Keratinocyte (primary cell): ENCODE results near the gene TBCA. TPM values are rescaled to one million over a fixed set of nuclear protein-coding genes. Genes with fewer than 3 reads are reported as not detected.

Source experiments
- DNase-seq: peaks from one replicate; pipeline ENCODE4 v3.0.0-alpha.2; 2011; ENCODE audit warnings: low read depth, missing footprints, low spot score
- FAIRE-seq: peaks from 2 replicates; lab custom pipeline; 2011; peaks lifted over from hg19 to GRCh38; lab: Jason Lieb, UNC
- H2AFZ ChIP-seq: 2 replicates; pipeline ENCODE4 v1.6.0; 2012; ENCODE audit warnings: low read length, control low read depth, inconsistent platforms; ENCODE audit not compliant: control insufficient read depth
- H3K27ac ChIP-seq: 2 replicates; pipeline ENCODE4 v1.5.1; 2011; ENCODE audit warnings: low read length; ENCODE audit not compliant: control insufficient read depth, insufficient read depth
- H3K27me3 ChIP-seq: 3 replicates; pipeline ENCODE4 v1.6.0; 2011; ENCODE audit warnings: low read length; ENCODE audit not compliant: control insufficient read depth, insufficient read depth; ENCODE audit errors: extremely low read depth
- H3K36me3 ChIP-seq, 2 experiments: 2 replicates in 1 of 2; 3 replicates in 1 of 2; pipeline ENCODE4 v1.5.1; 2011; ENCODE audit warnings: low read length in 2 of 2, mild to moderate bottlenecking in 1 of 2; ENCODE audit not compliant: control insufficient read depth in 2 of 2, insufficient read depth in 2 of 2; ENCODE audit errors: extremely low read depth in 1 of 2
- H3K4me1 ChIP-seq: 3 replicates; pipeline ENCODE4 v1.5.1; 2011; ENCODE audit warnings: low read length; ENCODE audit not compliant: control insufficient read depth, insufficient read depth; ENCODE audit errors: extremely low read depth
- H3K4me2 ChIP-seq: 3 replicates; pipeline ENCODE4 v1.6.0; 2011; ENCODE audit warnings: low read depth, low read length; ENCODE audit not compliant: control insufficient read depth, insufficient read depth; ENCODE audit errors: extremely low read depth
- H3K4me3 ChIP-seq, 3 experiments: fragments of 200-600 bp in 1 of 3; sonication (generic) in 1 of 3; 2 replicates in 2 of 3; 3 replicates in 1 of 3; pipeline ENCODE4 v1.5.1; 2011 to 2016; ENCODE audit warnings: low read length in 3 of 3, mild to moderate bottlenecking in 3 of 3, control low read depth in 2 of 3, inconsistent platforms in 1 of 3, low read depth in 1 of 3, mixed read lengths in 1 of 3, mixed run types in 1 of 3, moderate library complexity in 1 of 3; ENCODE audit not compliant: control insufficient read depth in 2 of 3, insufficient read depth in 2 of 3; ENCODE audit errors: extremely low read depth in 1 of 3
- H3K79me2 ChIP-seq: 2 replicates; pipeline ENCODE4 v1.6.0; 2012; ENCODE audit warnings: low read length; ENCODE audit not compliant: control insufficient read depth, insufficient read depth
- H3K9ac ChIP-seq: 3 replicates; pipeline ENCODE4 v1.6.0; 2011; ENCODE audit warnings: low read length; ENCODE audit not compliant: control insufficient read depth, insufficient read depth; ENCODE audit errors: extremely low read depth
- H3K9me1 ChIP-seq: 3 replicates; pipeline ENCODE4 v1.6.0; 2011; ENCODE audit warnings: low read length; ENCODE audit not compliant: control insufficient read depth, insufficient read depth; ENCODE audit errors: extremely low read depth
- H3K9me3 ChIP-seq: 2 replicates; pipeline ENCODE4 v1.5.1; 2012; ENCODE audit warnings: low read depth, low read length; ENCODE audit not compliant: control insufficient read depth
- H4K20me1 ChIP-seq: 3 replicates; pipeline ENCODE4 v1.6.0; 2011; ENCODE audit warnings: low read length; ENCODE audit not compliant: control insufficient read depth, insufficient read depth; ENCODE audit errors: extremely low read depth
- EZH2 ChIP-seq: IDR thresholded peaks from one replicate; pipeline ENCODE4 v1.6.1; 2012; ENCODE audit warnings: inconsistent platforms, mild to moderate bottlenecking, low read length, moderate library complexity
- dilution Hi-C: fragments of 300-500 bp; cut with MboI; formaldehyde crosslinking; loops from one replicate; pipeline ENCODE4 v1.7.0; 2020; ENCODE audit warnings: low sequenced_read_pairs; ENCODE audit not compliant: extremely low pct_ligation_motif_present
- polyA plus RNA-seq, 5 experiments: library from polyadenylated mRNA; depleted of rRNA in 3 of 5; stranded (reverse) in 3 of 5; stranded (forward) in 1 of 5; unstranded in 1 of 5; fragments of >200 nt; gene quantifications; 1 replicate in 1 of 5; 2 replicates in 3 of 5; 3 replicates in 1 of 5; pipeline versions ENCODE4 v1.2.1 to v1.2.3, GENCODE V29; 2011 to 2012; ENCODE audit warnings: missing spikeins in 2 of 5, low read depth in 1 of 5, low replicate concordance in 1 of 5
- TF ChIP-seq, protein P1 (sequence below), 3 experiments: IDR thresholded peaks in 1 of 3; conservative IDR thresholded peaks in 1 of 3; optimal IDR thresholded peaks in 1 of 3; 2 replicates in 2 of 3; 3 replicates in 1 of 3; pipeline versions ENCODE3 to v1.5.1; 2011; ENCODE audit warnings: low read length in 3 of 3, mild to moderate bottlenecking in 3 of 3, moderate library complexity in 2 of 3, control low read depth in 1 of 3, inconsistent platforms in 1 of 3; ENCODE audit not compliant: insufficient read depth in 2 of 3; ENCODE audit errors: extremely low read depth in 1 of 3

The TBCA gene
- polyA plus RNA-seq, 1 donor (not counting 4 experiments of a cell fraction or from before 2014, with no cell fraction given): 225 TPM

DNA sequence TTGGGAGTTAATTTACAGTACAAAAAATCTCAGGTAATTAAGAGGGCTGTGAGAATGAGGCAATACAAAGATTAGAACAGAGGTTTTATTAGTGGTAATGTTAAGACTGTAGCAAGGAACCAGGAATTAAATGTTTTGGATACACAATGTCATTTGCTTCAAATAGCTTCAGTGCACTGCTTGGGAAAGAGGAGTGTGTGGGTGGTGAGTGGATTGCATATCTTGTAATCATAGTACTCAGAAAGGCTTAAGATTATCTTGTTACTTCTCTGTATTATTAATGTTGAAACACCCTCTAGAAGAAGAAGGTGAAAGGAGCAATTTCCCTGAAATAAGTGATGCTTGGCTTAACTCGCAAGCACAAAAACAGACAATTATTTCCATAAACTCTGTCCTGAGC lies 21.0 kb upstream of the TBCA start:
- H3K9me3 ChIP-seq: no peaks in the 10 kb centered on the region
- H2AFZ ChIP-seq: no peak overlapping the region
- H3K4me3 ChIP-seq: no peak overlapping the region
- no peaks in the 10 kb centered on the region for H3K79me2 ChIP-seq
- H3K4me1 ChIP-seq: no peaks in the 10 kb centered on the region
- TF ChIP-seq, protein P1, sequence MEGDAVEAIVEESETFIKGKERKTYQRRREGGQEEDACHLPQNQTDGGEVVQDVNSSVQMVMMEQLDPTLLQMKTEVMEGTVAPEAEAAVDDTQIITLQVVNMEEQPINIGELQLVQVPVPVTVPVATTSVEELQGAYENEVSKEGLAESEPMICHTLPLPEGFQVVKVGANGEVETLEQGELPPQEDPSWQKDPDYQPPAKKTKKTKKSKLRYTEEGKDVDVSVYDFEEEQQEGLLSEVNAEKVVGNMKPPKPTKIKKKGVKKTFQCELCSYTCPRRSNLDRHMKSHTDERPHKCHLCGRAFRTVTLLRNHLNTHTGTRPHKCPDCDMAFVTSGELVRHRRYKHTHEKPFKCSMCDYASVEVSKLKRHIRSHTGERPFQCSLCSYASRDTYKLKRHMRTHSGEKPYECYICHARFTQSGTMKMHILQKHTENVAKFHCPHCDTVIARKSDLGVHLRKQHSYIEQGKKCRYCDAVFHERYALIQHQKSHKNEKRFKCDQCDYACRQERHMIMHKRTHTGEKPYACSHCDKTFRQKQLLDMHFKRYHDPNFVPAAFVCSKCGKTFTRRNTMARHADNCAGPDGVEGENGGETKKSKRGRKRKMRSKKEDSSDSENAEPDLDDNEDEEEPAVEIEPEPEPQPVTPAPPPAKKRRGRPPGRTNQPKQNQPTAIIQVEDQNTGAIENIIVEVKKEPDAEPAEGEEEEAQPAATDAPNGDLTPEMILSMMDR (optimal IDR thresholded peaks at IDR 0.05 in 1 of 3, IDR thresholded peaks at IDR 0.05 in 1 of 3, conservative IDR thresholded peaks at IDR 0.05 in 1 of 3; ENCODE audit: extremely low read depth in 1 of 3, insufficient read depth in 2 of 3, low read length in 3 of 3): no peak
- no peak for TF ChIP-seq EZH2
- H3K4me2 ChIP-seq: no peak overlapping the region
- H4K20me1 ChIP-seq: no peaks in the 10 kb centered on the region
- dilution Hi-C loops: no loop called here
- no peaks in the 10 kb centered on the region for H3K36me3 ChIP-seq
- peaks cover 28% of the 10 kb centered on the region for H3K27me3 ChIP-seq
- H3K9ac ChIP-seq: no peak overlapping the region
- no peak overlapping the region for H3K27ac ChIP-seq
- FAIRE-seq: no peak
- no peak for DNase-seq
- H3K9me1 ChIP-seq: no peaks in the 10 kb centered on the region

DNA sequence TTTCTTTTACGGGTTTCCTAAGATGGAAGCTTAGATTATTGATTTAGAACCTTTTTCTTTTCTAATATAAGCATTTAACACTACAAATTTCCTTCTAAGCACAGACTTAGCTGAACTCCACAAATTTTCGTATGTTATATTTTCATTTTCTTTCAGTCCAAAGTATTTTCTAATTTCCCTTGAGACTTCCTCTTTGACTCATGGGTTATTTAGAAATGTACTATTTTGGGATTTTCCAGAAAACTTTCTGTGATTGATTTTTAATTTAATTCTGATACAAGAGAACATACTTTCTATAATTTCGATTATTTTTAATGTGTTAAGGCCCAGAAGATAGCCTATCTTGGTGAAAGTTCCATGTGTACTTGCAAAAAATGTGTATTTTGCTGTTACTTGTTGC lies 19.7 kb upstream of the TBCA start:
- Histone ChIP-seq H4K20me1 (no peaks in the 10 kb centered on the region), H3K4me2 (no peak overlapping the region), H3K79me2 (no peaks in the 10 kb centered on the region), H2AFZ (no peak overlapping the region), H3K27me3 (peaks cover 30% of the 10 kb centered on the region), H3K4me1 (no peaks in the 10 kb centered on the region), H3K9ac (no peak overlapping the region), H3K36me3 (no peaks in the 10 kb centered on the region), H3K27ac (no peak overlapping the region), H3K9me1 (no peaks in the 10 kb centered on the region), H3K4me3 (no peak overlapping the region), H3K9me3 (no peaks in the 10 kb centered on the region)
- dilution Hi-C loops: no loop called here
- no peak for FAIRE-seq
- no peak for DNase-seq
- TF ChIP-seq EZH2: no peak
- TF ChIP-seq, protein P1 (optimal IDR thresholded peaks at IDR 0.05 in 1 of 3, IDR thresholded peaks at IDR 0.05 in 1 of 3, conservative IDR thresholded peaks at IDR 0.05 in 1 of 3; ENCODE audit: extremely low read depth in 1 of 3, insufficient read depth in 2 of 3, low read length in 3 of 3): no peak
